Mesothelial cell of epicardium (in vitro differentiated cells): ENCODE results near the gene CCNG2. TPM values are rescaled to one million over a fixed set of nuclear protein-coding genes. Genes with fewer than 3 reads are reported as not detected.

Experiments used
- DNase-seq, 2 experiments: peaks; one replicate each; pipeline ENCODE4 v3.0.0; 2021; ENCODE audit warnings: low spot score in 2 of 2; ENCODE audit not compliant: unreplicated experiment in 2 of 2
- H3K27ac Mint-ChIP-seq: 2 replicates; pipeline ENCODE4 v1.8.0; 2021; ENCODE audit warnings: mixed read lengths
- H3K27me3 Mint-ChIP-seq: 2 replicates; pipeline ENCODE4 v1.8.0; 2021; ENCODE audit warnings: low read depth, mixed read lengths
- H3K36me3 Mint-ChIP-seq: 2 replicates; pipeline ENCODE4 v1.8.0; 2021; ENCODE audit warnings: mixed read lengths
- H3K4me1 Mint-ChIP-seq: 2 replicates; pipeline ENCODE4 v1.8.0; 2021; ENCODE audit warnings: mixed read lengths
- H3K4me3 Mint-ChIP-seq: 2 replicates; pipeline ENCODE4 v1.8.0; 2021; ENCODE audit warnings: mild to moderate bottlenecking, moderate library complexity, mixed read lengths
- H3K9me3 Mint-ChIP-seq: 2 replicates; pipeline ENCODE4 v1.8.0; 2021; ENCODE audit warnings: mixed read lengths
- total RNA-seq: library from RNA; stranded (reverse); gene quantifications from 3 replicates; pipeline ENCODE4 v1.2.1, GENCODE V29; 2021
- TF ChIP-seq, protein P1 (sequence below): fragments of 200-600 bp; sonication (generic); IDR thresholded peaks from one replicate; pipeline ENCODE4 v1.5.0; 2021; ENCODE audit warnings: antibody characterized with exemption; ENCODE audit not compliant: unreplicated experiment

Gene CCNG2
- total RNA-seq, 1 donor from 2014 or later = 89.3 TPM

DNA sequence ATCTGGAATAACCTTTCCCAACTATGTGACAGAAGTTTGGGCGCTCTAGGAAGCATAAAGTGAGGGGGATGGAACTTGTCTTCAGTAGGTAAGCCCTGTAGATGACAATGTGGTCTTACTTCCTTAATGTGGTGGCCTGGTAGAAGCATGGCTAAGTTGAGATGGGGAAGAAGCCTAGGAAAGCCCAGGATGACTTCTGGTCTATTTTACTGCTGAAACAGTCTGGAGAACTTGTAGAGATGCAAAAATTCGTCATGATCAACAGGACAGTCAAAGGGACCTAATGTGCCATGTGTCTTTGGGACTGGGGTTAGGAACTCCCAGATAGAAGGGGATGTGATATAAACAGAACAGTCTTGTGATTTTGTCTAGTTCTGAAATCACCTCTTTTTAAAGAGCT lies 40.8 kb downstream of the CCNG2 start:
- H3K27me3 Mint-ChIP-seq = peaks cover 2% of the 10 kb centered on the region
- no peaks in the 10 kb centered on the region for H3K4me1 Mint-ChIP-seq
- no peak overlapping the region for H3K4me3 Mint-ChIP-seq
- no peaks in the 10 kb centered on the region for H3K36me3 Mint-ChIP-seq
- H3K9me3 Mint-ChIP-seq = no peaks in the 10 kb centered on the region
- H3K27ac Mint-ChIP-seq = no peak overlapping the region
- no peak for DNase-seq
- TF ChIP-seq, protein P1, sequence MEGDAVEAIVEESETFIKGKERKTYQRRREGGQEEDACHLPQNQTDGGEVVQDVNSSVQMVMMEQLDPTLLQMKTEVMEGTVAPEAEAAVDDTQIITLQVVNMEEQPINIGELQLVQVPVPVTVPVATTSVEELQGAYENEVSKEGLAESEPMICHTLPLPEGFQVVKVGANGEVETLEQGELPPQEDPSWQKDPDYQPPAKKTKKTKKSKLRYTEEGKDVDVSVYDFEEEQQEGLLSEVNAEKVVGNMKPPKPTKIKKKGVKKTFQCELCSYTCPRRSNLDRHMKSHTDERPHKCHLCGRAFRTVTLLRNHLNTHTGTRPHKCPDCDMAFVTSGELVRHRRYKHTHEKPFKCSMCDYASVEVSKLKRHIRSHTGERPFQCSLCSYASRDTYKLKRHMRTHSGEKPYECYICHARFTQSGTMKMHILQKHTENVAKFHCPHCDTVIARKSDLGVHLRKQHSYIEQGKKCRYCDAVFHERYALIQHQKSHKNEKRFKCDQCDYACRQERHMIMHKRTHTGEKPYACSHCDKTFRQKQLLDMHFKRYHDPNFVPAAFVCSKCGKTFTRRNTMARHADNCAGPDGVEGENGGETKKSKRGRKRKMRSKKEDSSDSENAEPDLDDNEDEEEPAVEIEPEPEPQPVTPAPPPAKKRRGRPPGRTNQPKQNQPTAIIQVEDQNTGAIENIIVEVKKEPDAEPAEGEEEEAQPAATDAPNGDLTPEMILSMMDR = no peak

DNA sequence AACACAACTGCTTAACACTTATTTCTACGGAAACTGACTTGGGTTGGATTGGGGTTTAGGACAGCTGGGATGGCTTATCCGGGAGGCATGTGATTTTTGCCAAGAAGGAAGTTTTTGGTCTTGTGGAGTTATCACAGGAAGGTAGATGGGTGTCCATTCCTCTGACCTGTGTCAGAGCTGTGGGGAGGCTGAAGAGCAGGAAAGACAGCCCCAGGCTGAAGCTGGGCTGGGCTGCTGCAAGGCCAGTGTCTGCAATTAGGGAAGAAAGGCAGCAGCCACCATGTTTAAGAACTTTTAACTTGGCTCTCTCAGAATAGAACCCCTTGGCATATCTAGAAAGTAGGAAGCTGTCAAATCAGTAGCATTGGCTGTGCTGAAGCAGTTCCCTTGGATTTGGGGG lies 42.3 kb downstream of the CCNG2 start:
- Mint-ChIP-seq H3K4me3 (no peak overlapping the region), H3K36me3 (no peaks in the 10 kb centered on the region), H3K27me3 (peaks cover 2% of the 10 kb centered on the region), H3K4me1 (peaks cover 3% of the 10 kb centered on the region), H3K9me3 (no peaks in the 10 kb centered on the region), H3K27ac (no peak overlapping the region)
- no peak for DNase-seq
- TF ChIP-seq, protein P1 = no peak

DNA sequence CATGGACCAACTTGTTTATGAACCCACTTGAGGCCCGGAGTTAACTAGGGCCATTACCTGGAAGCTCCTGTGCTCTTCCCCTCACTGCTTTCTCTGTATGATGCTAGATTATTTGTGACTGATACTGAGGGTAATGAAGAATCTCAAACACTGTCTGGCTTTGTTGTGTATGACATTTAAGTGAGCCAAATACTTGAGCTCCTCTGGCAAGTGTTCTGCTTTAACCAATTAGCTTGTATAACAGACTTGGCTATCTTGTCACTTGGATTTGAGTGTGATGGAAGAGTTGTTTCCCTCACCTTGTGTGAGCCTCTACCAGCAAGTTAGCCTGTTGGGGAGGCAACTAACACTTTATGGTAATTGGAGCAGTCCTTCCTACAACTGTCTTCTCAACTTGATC lies 42.7 kb downstream of the CCNG2 start:
- H3K4me1 Mint-ChIP-seq = peaks cover 7% of the 10 kb centered on the region
- H3K36me3 Mint-ChIP-seq = no peaks in the 10 kb centered on the region
- H3K27me3 Mint-ChIP-seq = peaks cover 2% of the 10 kb centered on the region
- H3K27ac Mint-ChIP-seq = no peak overlapping the region
- TF ChIP-seq, protein P1 = no peak
- no peak overlapping the region for H3K4me3 Mint-ChIP-seq
- DNase-seq = no peak
- no peaks in the 10 kb centered on the region for H3K9me3 Mint-ChIP-seq

- Mint-ChIP-seq H3K27me3 (peaks cover 2% of the 10 kb centered on the region), H3K36me3 (no peaks in the 10 kb centered on the region), H3K27ac (no peak overlapping the region), H3K9me3 (no peaks in the 10 kb centered on the region), H3K4me1 (peaks cover 11% of the 10 kb centered on the region), H3K4me3 (no peak overlapping the region)
- no peak for DNase-seq
- TF ChIP-seq, protein P1 = no peak
These were observed 44.3 kb downstream of the CCNG2 start for GRCh38 chr4:77201343-77201742.

- DNase-seq = no peak
- Mint-ChIP-seq H3K27me3 (peaks cover 2% of the 10 kb centered on the region), H3K9me3 (no peaks in the 10 kb centered on the region), H3K4me1 (peaks cover 11% of the 10 kb centered on the region), H3K4me3 (no peak overlapping the region), H3K27ac (no peak overlapping the region), H3K36me3 (no peaks in the 10 kb centered on the region)
- TF ChIP-seq, protein P1 = no peak
These were observed 44.9 kb downstream of the CCNG2 start for GRCh38 chr4:77201857-77202256.

- no peak overlapping the region for H3K27ac Mint-ChIP-seq
- TF ChIP-seq, protein P1 = no peak
- no peaks in the 10 kb centered on the region for H3K36me3 Mint-ChIP-seq
- H3K27me3 Mint-ChIP-seq = peaks cover 2% of the 10 kb centered on the region
- DNase-seq = no peak
- no peaks in the 10 kb centered on the region for H3K9me3 Mint-ChIP-seq
- peaks cover 11% of the 10 kb centered on the region for H3K4me1 Mint-ChIP-seq
- H3K4me3 Mint-ChIP-seq = no peak overlapping the region
These were observed 45.5 kb downstream of the CCNG2 start for GRCh38 chr4:77202491-77202890.
